Parathyroid adenoma (tissue), 2 donors: ENCODE measurements around the gene FBLN2.

Experiments used
- H2AFZ ChIP-seq: fragments of 300-600 bp; sonication (generic); one replicate; pipeline ENCODE4 v1.7.0; 2017; ENCODE audit warnings: antibody characterized with exemption, mild to moderate bottlenecking
- H3K27ac ChIP-seq: fragments of 300-600 bp; sonication (generic); one replicate; pipeline ENCODE4 v1.7.0; 2017
- H3K27me3 ChIP-seq: fragments of 300-600 bp; sonication (generic); one replicate; pipeline ENCODE4 v1.7.0; 2017; ENCODE audit warnings: low read length; ENCODE audit not compliant: control insufficient read depth, insufficient read depth
- H3K36me3 ChIP-seq: fragments of 300-600 bp; sonication (generic); one replicate; pipeline ENCODE4 v1.7.0; 2017; ENCODE audit warnings: low read length; ENCODE audit not compliant: control insufficient read depth, insufficient read depth
- H3K4me1 ChIP-seq: fragments of 300-600 bp; sonication (generic); one replicate; pipeline ENCODE4 v1.7.0; 2017; ENCODE audit warnings: control low read depth
- H3K4me2 ChIP-seq: fragments of 300-600 bp; sonication (generic); one replicate; pipeline ENCODE4 v1.7.0; 2017; ENCODE audit warnings: low read length
- H3K4me3 ChIP-seq: fragments of 300-600 bp; sonication (generic); one replicate; pipeline ENCODE4 v1.7.0; 2017; ENCODE audit warnings: low read depth, low read length
- H3K79me2 ChIP-seq: fragments of 300-600 bp; sonication (generic); one replicate; pipeline ENCODE4 v1.7.0; 2017; ENCODE audit warnings: control low read depth
- H3K9ac ChIP-seq: fragments of 300-600 bp; sonication (generic); one replicate; pipeline ENCODE4 v1.7.0; 2017; ENCODE audit warnings: mild to moderate bottlenecking
- H3K9me3 ChIP-seq: fragments of 300-600 bp; sonication (generic); one replicate; pipeline ENCODE4 v1.7.0; 2017; ENCODE audit warnings: low read length; ENCODE audit not compliant: control insufficient read depth
- TF ChIP-seq, protein P1 (sequence below): fragments of 300-600 bp; sonication (generic); IDR thresholded peaks from one replicate; pipeline ENCODE4 v1.7.0; 2017; ENCODE audit warnings: antibody characterized with exemption, mild to moderate bottlenecking
- donor health status: primary hyperparathyroidism.

The FBLN2 gene

DNA sequence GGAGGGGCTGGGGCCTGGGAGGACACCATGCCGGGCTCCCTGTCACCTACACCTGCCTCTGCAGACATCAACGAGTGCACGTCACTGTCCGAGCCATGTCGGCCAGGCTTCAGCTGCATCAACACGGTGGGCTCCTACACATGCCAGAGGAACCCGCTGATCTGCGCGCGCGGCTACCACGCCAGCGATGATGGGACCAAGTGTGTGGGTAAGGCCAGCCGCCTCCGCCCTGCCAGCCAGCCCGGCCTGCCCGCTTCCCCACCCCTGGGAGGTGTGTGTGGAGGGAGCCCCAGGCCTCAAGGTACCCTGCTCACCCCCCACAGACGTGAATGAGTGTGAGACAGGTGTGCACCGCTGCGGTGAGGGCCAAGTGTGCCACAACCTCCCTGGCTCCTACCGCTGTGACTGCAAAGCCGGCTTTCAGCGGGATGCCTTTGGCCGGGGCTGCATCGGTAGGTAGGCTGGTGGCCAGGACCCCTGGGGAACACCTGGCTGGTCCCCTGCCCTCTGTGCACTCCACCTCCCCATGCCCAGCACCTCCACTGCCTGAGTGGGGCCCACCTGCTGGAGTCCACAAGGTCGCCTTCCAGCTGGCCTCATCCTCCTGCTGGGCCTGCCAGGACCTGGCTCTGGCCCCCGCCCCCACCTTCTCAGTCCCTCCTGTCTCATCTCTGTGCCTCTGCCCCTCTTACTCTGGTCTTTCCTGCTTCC lies 80.1 kb downstream of the FBLN2 start:
- H3K4me2 ChIP-seq, result no peak overlapping the region
- H3K36me3 ChIP-seq, result no peaks in the 10 kb centered on the region
- H3K27ac ChIP-seq, result no peak overlapping the region
- H3K79me2 ChIP-seq, result no peaks in the 10 kb centered on the region
- no peaks in the 10 kb centered on the region for H3K9me3 ChIP-seq
- no peaks in the 10 kb centered on the region for H3K27me3 ChIP-seq
- H3K9ac ChIP-seq, result no peak overlapping the region
- no peaks in the 10 kb centered on the region for H3K4me1 ChIP-seq
- TF ChIP-seq, protein P1, sequence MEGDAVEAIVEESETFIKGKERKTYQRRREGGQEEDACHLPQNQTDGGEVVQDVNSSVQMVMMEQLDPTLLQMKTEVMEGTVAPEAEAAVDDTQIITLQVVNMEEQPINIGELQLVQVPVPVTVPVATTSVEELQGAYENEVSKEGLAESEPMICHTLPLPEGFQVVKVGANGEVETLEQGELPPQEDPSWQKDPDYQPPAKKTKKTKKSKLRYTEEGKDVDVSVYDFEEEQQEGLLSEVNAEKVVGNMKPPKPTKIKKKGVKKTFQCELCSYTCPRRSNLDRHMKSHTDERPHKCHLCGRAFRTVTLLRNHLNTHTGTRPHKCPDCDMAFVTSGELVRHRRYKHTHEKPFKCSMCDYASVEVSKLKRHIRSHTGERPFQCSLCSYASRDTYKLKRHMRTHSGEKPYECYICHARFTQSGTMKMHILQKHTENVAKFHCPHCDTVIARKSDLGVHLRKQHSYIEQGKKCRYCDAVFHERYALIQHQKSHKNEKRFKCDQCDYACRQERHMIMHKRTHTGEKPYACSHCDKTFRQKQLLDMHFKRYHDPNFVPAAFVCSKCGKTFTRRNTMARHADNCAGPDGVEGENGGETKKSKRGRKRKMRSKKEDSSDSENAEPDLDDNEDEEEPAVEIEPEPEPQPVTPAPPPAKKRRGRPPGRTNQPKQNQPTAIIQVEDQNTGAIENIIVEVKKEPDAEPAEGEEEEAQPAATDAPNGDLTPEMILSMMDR, result no peak
- no peak overlapping the region for H3K4me3 ChIP-seq
- H2AFZ ChIP-seq, result no peak overlapping the region

DNA sequence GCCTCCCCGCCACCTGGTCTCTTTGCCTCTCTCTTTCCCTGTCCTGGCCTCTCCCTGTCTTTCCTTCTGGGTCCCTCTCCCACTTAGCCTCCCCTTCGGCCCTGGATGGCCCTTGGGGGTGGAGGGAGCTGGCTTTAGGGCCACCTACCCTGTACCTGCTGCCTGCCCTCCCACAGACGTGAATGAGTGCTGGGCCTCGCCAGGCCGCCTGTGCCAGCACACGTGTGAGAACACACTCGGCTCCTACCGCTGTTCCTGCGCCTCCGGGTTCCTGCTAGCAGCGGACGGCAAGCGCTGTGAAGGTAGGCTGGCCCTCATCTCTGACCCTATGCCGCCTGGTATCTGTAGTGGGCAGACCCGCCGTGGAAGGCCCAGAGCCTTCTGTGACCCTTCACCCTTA lies 80.7 kb downstream of the FBLN2 start:
- TF ChIP-seq, protein P1, result no peak
- no peak overlapping the region for H3K4me3 ChIP-seq
- H3K4me1 ChIP-seq, result no peaks in the 10 kb centered on the region
- no peaks in the 10 kb centered on the region for H3K27me3 ChIP-seq
- H3K27ac ChIP-seq, result no peak overlapping the region
- no peaks in the 10 kb centered on the region for H3K36me3 ChIP-seq
- H3K4me2 ChIP-seq, result no peak overlapping the region
- no peak overlapping the region for H2AFZ ChIP-seq
- no peak overlapping the region for H3K9ac ChIP-seq
- no peaks in the 10 kb centered on the region for H3K9me3 ChIP-seq
- no peaks in the 10 kb centered on the region for H3K79me2 ChIP-seq

DNA sequence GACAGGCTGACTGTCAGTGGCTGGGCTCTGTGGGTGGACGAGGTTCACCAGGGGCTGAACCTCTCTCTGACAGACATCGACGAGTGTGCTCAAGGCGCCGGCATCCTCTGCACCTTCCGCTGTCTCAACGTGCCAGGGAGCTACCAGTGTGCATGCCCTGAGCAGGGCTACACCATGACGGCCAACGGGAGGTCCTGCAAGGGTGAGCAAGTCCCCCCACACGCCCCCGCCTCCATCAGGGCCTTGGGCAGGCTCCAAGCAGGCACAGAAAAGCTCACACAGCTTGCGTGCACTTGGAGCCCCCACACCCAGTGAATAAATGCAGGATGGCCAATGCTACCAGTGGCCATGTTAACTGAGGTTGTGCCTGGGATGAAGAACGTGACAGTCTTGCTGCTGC lies 82.3 kb downstream of the FBLN2 start:
- Histone ChIP-seq H2AFZ (no peak overlapping the region), H3K4me2 (no peak overlapping the region), H3K79me2 (no peaks in the 10 kb centered on the region), H3K27ac (no peak overlapping the region), H3K27me3 (no peaks in the 10 kb centered on the region), H3K36me3 (no peaks in the 10 kb centered on the region), H3K4me1 (no peaks in the 10 kb centered on the region), H3K9ac (no peak overlapping the region), H3K9me3 (no peaks in the 10 kb centered on the region), H3K4me3 (no peak overlapping the region)
- TF ChIP-seq, protein P1, result no peak

DNA sequence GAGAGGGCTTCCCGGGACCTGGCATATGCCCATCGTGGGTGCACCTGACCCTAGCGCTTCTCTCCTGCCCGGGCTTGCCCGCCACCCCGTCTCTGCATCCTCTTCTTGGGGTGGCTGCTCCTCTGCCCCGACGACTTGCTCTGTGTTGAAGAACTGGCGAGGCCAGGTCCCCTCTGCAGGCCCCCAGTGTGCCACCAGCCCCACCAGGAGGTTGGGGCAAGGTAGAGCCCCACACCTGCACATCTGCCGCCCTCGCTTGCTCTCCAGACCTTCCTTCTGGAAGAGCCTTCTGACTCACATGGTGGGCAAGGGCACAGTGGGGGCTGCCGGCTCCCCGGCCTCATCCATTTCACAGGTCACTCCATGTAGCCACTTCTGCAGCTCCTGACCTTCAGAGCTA lies 84.3 kb downstream of the FBLN2 start:
- Histone ChIP-seq H3K4me2 (no peak overlapping the region), H3K27me3 (no peaks in the 10 kb centered on the region), H3K79me2 (no peaks in the 10 kb centered on the region), H3K36me3 (no peaks in the 10 kb centered on the region), H3K27ac (no peak overlapping the region), H3K4me1 (no peaks in the 10 kb centered on the region), H3K4me3 (no peak overlapping the region), H2AFZ (no peak overlapping the region), H3K9ac (no peak overlapping the region), H3K9me3 (no peaks in the 10 kb centered on the region)
- TF ChIP-seq, protein P1, result no peak

DNA sequence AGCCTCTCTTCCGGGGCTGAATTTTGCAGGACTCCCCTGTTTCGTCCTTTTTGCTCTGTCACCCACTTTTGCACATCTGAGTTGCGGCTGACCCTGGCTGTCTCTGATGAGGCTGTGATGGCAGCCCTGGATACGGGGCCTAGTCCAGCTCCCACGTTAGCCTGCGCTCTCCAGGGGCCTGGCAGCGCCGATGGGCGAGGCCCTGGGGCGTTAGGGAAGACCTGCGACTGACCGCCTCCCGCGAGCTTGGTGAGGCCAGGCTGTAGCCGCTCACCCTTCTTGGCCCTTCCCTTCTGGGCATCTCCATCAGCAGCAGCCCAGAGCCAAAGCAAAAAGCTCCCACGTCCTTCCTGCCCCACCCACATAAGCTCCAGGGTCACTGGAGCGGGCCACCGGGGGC lies 85.2 kb downstream of the FBLN2 start:
- H3K4me1 ChIP-seq, result no peaks in the 10 kb centered on the region
- no peaks in the 10 kb centered on the region for H3K36me3 ChIP-seq
- H2AFZ ChIP-seq, result no peak overlapping the region
- TF ChIP-seq, protein P1, result no peak
- no peaks in the 10 kb centered on the region for H3K9me3 ChIP-seq
- no peak overlapping the region for H3K4me3 ChIP-seq
- H3K4me2 ChIP-seq, result no peak overlapping the region
- H3K9ac ChIP-seq, result no peak overlapping the region
- H3K79me2 ChIP-seq, result no peaks in the 10 kb centered on the region
- no peaks in the 10 kb centered on the region for H3K27me3 ChIP-seq
- H3K27ac ChIP-seq, result no peak overlapping the region
